ENCODE results near the gene GIGYF1. TPM values are rescaled to one million over a fixed set of nuclear protein-coding genes. Genes with fewer than 3 reads are reported as not detected.

Gene GIGYF1
- total RNA-seq, 1 donor from 2014 or later: 23.5 TPM

- Histone ChIP-seq H3K27me3 (ENCODE audit: control insufficient read depth, insufficient read depth, low read length) (no peaks in the 10 kb centered on the region), H3K4me3 (ENCODE audit: low read depth, low read length) (no peak overlapping the region), H3K36me3 (ENCODE audit: control insufficient read depth, insufficient read depth, low read length) (peaks cover 5% of the 10 kb centered on the region)
- TF ChIP-seq CTCF (IDR thresholded peaks at IDR 0.05; ENCODE audit: insufficient read depth, low read length, poor library complexity, severe bottlenecking): no peak
- no peak for DNase-seq (ENCODE audit: low read depth)
Measured at GRCh38 chr7:100683659-100684533, 10.2 kb downstream of the GIGYF1 start.

GRCh38 chr7:100682991-100683658, 10.9 kb downstream of the GIGYF1 start:
- no peak for DNase-seq (ENCODE audit: low read depth)
- Histone ChIP-seq H3K4me3 (ENCODE audit: low read depth, low read length) (no peak overlapping the region), H3K27me3 (ENCODE audit: control insufficient read depth, insufficient read depth, low read length) (no peaks in the 10 kb centered on the region), H3K36me3 (ENCODE audit: control insufficient read depth, insufficient read depth, low read length) (peaks cover 5% of the 10 kb centered on the region)
- no peak for TF ChIP-seq CTCF (IDR thresholded peaks at IDR 0.05; ENCODE audit: insufficient read depth, low read length, poor library complexity, severe bottlenecking)

- no peaks in the 10 kb centered on the region for H3K27me3 ChIP-seq (ENCODE audit: control insufficient read depth, insufficient read depth, low read length)
- TF ChIP-seq CTCF (IDR thresholded peaks at IDR 0.05; ENCODE audit: insufficient read depth, low read length, poor library complexity, severe bottlenecking): no peak
- peaks cover 5% of the 10 kb centered on the region for H3K36me3 ChIP-seq (ENCODE audit: control insufficient read depth, insufficient read depth, low read length)
- no peak for DNase-seq (ENCODE audit: low read depth)
- no peak overlapping the region for H3K4me3 ChIP-seq (ENCODE audit: low read depth, low read length)
Measured at GRCh38 chr7:100682228-100682741, 11.8 kb downstream of the GIGYF1 start.

GRCh38 chr7:100681491-100682227, 12.4 kb downstream of the GIGYF1 start:
- peaks cover 7% of the 10 kb centered on the region for H3K36me3 ChIP-seq (ENCODE audit: control insufficient read depth, insufficient read depth, low read length)
- no peaks in the 10 kb centered on the region for H3K27me3 ChIP-seq (ENCODE audit: control insufficient read depth, insufficient read depth, low read length)
- no peak for TF ChIP-seq CTCF (IDR thresholded peaks at IDR 0.05; ENCODE audit: insufficient read depth, low read length, poor library complexity, severe bottlenecking)
- DNase-seq (ENCODE audit: low read depth): no peak
- H3K4me3 ChIP-seq (ENCODE audit: low read depth, low read length): no peak overlapping the region

GRCh38 chr7:100680576-100681271, 13.3 kb downstream of the GIGYF1 start:
- peaks cover 7% of the 10 kb centered on the region for H3K36me3 ChIP-seq (ENCODE audit: control insufficient read depth, insufficient read depth, low read length)

More at GRCh38 chr7:100680576-100681271, 13.3 kb downstream of the GIGYF1 start:
- no peak overlapping the region for H3K4me3 ChIP-seq (ENCODE audit: low read depth, low read length)
- DNase-seq (ENCODE audit: low read depth): no peak
- no peak for TF ChIP-seq CTCF (IDR thresholded peaks at IDR 0.05; ENCODE audit: insufficient read depth, low read length, poor library complexity, severe bottlenecking)
- H3K27me3 ChIP-seq (ENCODE audit: control insufficient read depth, insufficient read depth, low read length): no peaks in the 10 kb centered on the region

Measured in kidney epithelial cell (primary cell).